KMS-11 (cell line): ENCODE data around the gene PSMD7.
A peak's percentile ranks its signal among the peaks of the same experiment; 100 is the strongest.

Source experiments
- H2AFZ ChIP-seq: fragments of 200-600 bp; sonication (generic); 2 replicates; pipeline ENCODE4 v1.6.1; 2016; ENCODE audit warnings: antibody characterized with exemption, mixed run types, low read depth
- H3K27ac ChIP-seq: fragments of 200-600 bp; sonication (generic); 2 replicates; pipeline ENCODE4 v1.6.1; 2016; ENCODE audit warnings: mild to moderate bottlenecking, mixed run types
- H3K27me3 ChIP-seq: fragments of 200-600 bp; sonication (generic); 2 replicates; pipeline ENCODE4 v1.6.1; 2017; ENCODE audit warnings: mild to moderate bottlenecking, low read depth, mixed run types, moderate library complexity; ENCODE audit not compliant: insufficient read depth
- H3K36me3 ChIP-seq: fragments of 200-600 bp; sonication (generic); 2 replicates; pipeline ENCODE4 v1.6.1; 2017; ENCODE audit warnings: mild to moderate bottlenecking, mixed run types; ENCODE audit not compliant: insufficient read depth
- H3K4me1 ChIP-seq: fragments of 200-600 bp; sonication (generic); 2 replicates; pipeline ENCODE4 v1.6.1; 2016; ENCODE audit warnings: mild to moderate bottlenecking, low read depth, mixed run types; ENCODE audit not compliant: poor library complexity, severe bottlenecking
- H3K4me2 ChIP-seq: fragments of 200-600 bp; sonication (generic); 2 replicates; pipeline ENCODE4 v1.7.0; 2016; ENCODE audit warnings: mild to moderate bottlenecking, mixed run types
- H3K4me3 ChIP-seq: fragments of 200-600 bp; sonication (generic); IDR thresholded peaks from 2 replicates; pipeline ENCODE4 v1.6.1; 2017; ENCODE audit warnings: low read depth, low read length, mixed read lengths; ENCODE audit not compliant: insufficient read depth
- H3K79me2 ChIP-seq: fragments of 200-600 bp; sonication (generic); 2 replicates; pipeline ENCODE4 v1.6.1; 2016; ENCODE audit warnings: low read depth, mixed run types; ENCODE audit not compliant: insufficient read depth
- H3K9ac ChIP-seq: fragments of 200-600 bp; sonication (generic); 2 replicates; pipeline ENCODE4 v1.6.1; 2016; ENCODE audit warnings: mild to moderate bottlenecking, mixed run types
- H4K20me1 ChIP-seq: fragments of 200-600 bp; sonication (generic); 2 replicates; pipeline ENCODE4 v1.6.1; 2016; ENCODE audit warnings: mild to moderate bottlenecking, mixed run types; ENCODE audit not compliant: insufficient read depth
- TF ChIP-seq, protein P1 (sequence below): fragments of 200-600 bp; sonication (generic); conservative IDR thresholded peaks from 2 replicates; pipeline ENCODE4 v1.6.1; 2017; ENCODE audit warnings: low read depth, mild to moderate bottlenecking, antibody characterized with exemption, low read length, moderate library complexity, mixed read lengths

Gene PSMD7

DNA sequence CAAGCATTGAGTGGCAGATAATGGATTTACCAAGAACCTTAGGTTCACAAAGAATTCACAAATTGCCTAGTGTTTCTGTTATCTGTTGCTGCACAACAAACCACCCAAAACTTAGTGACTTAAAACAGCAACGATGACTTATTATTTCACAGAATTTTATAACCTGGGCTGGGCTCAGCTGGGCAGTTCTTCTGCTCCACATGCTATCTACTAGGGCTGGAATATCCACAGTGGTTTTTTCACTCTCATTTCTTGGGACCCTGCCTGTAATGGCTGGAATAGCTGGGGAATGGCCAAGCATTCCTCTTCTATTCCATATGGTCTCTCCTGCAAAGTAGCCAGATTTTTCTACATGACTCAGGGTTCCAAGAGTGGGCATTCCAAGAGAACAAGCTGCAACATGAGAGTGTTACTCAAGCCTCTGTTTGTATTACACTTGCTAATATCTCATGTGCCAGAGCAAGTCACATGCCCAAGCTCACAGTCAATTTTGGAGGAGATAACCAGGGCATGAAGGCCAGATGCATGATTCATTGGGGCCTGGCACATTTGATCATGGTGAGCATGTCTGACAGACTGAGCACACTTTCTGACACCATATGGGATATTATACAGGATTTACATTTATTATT lies 4.9 kb upstream of the PSMD7 start:
- H3K4me1 ChIP-seq, result peaks cover 7% of the 10 kb centered on the region
- H3K27ac ChIP-seq, result no peak overlapping the region
- H3K79me2 ChIP-seq, result peaks cover 4% of the 10 kb centered on the region; the same call in 1 of the 2 replicates
- no peaks in the 10 kb centered on the region for H3K36me3 ChIP-seq
- no peak overlapping the region for H3K4me3 ChIP-seq
- TF ChIP-seq, protein P1, sequence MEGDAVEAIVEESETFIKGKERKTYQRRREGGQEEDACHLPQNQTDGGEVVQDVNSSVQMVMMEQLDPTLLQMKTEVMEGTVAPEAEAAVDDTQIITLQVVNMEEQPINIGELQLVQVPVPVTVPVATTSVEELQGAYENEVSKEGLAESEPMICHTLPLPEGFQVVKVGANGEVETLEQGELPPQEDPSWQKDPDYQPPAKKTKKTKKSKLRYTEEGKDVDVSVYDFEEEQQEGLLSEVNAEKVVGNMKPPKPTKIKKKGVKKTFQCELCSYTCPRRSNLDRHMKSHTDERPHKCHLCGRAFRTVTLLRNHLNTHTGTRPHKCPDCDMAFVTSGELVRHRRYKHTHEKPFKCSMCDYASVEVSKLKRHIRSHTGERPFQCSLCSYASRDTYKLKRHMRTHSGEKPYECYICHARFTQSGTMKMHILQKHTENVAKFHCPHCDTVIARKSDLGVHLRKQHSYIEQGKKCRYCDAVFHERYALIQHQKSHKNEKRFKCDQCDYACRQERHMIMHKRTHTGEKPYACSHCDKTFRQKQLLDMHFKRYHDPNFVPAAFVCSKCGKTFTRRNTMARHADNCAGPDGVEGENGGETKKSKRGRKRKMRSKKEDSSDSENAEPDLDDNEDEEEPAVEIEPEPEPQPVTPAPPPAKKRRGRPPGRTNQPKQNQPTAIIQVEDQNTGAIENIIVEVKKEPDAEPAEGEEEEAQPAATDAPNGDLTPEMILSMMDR, result no peak
- no peak overlapping the region for H3K4me2 ChIP-seq
- H4K20me1 ChIP-seq, result no peaks in the 10 kb centered on the region
- H3K27me3 ChIP-seq, result no peaks in the 10 kb centered on the region
- H2AFZ ChIP-seq, result no peak overlapping the region
- H3K9ac ChIP-seq, result no peak overlapping the region

DNA sequence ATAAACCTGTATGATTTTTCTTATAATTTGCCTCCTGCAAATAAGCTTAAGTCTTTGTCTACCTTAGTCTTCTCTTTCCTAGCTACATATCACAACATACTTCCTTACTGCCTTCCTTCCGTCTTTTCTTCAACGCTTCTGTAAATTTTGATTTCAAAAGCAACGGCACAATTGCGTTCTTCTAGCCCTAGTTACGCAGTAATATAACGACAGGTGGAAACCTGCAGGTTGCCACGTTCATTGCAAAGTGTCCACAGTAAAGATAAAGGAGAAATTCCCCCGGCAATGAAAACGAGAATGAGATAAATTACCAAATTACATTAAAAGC lies 546 bp upstream of the PSMD7 start:
- H3K79me2 ChIP-seq, result peaks cover 46% of the 10 kb centered on the region
- no peaks in the 10 kb centered on the region for H4K20me1 ChIP-seq
- peak overlapping the region; percentile 84 for H3K27ac ChIP-seq
- peak overlapping the region; percentile 85 for H2AFZ ChIP-seq
- H3K27me3 ChIP-seq, result no peaks in the 10 kb centered on the region
- TF ChIP-seq, protein P1, result no peak
- H3K36me3 ChIP-seq, result peaks cover 12% of the 10 kb centered on the region; the same call in 1 of the 2 replicates
- H3K4me1 ChIP-seq, result peaks cover 34% of the 10 kb centered on the region
- peak overlapping the region; percentile 57 for H3K4me2 ChIP-seq
- peak overlapping the region; percentile 99 for H3K9ac ChIP-seq
- H3K4me3 ChIP-seq, result no peak overlapping the region

DNA sequence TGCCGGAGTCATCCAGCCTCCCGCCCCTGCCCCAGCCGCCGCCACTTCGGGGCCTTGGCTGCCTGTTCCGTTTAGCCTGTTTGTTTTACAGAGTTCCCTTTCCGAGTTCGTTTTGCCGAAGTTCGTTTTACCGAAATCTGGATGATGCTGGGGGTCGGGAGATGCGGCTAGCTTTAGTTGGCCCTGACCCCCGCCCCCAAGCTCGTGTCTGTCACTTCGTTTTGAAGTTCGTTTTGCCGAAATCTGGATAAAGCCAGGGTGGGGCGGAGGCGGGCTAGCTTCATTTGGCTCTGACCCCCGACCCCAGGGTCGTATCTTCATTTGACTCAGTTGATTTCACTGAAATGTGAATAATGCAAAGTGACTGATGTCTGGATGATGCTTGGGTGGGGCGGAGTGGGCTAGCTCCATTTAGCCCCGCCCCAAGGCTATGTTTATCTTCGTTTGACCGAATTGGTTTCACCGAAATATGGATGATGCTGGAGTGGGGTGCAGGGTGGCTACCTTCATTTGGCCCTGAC lies 591 bp downstream of the PSMD7 start:
- Histone ChIP-seq H3K4me1 (peaks cover 34% of the 10 kb centered on the region), H3K79me2 (peaks cover 58% of the 10 kb centered on the region), H3K4me2 (peak overlapping the region; percentile 57), H3K9ac (peak overlapping the region; percentile 99), H2AFZ (peak overlapping the region; percentile 85; the same call in 1 of the 2 replicates), H4K20me1 (no peaks in the 10 kb centered on the region), H3K27me3 (no peaks in the 10 kb centered on the region), H3K36me3 (peaks cover 18% of the 10 kb centered on the region; the same call in 1 of the 2 replicates), H3K4me3 (no peak overlapping the region), H3K27ac (peak overlapping the region; percentile 84)
- TF ChIP-seq, protein P1, result no peak

DNA sequence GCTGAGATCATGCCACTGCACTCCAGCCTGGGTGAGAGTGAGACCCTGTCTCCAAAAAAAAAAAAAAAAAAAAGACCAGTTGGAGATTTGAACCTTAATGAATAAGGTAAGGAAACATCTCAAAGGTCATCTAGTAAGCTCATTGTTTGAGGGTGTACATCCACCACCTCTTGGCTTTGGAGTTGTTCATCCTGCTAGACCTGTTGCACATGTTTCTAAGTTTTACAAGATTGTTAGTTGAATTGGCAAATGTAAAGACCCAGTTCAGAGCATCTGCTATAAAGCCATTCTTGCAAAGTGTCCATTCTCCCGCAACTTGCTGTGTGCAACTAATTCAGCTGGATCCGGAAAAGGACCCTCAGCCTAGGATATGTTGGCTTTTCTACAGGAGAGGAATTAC lies 1.5 kb downstream of the PSMD7 start:
- TF ChIP-seq, protein P1, result no peak
- H3K79me2 ChIP-seq, result peaks cover 60% of the 10 kb centered on the region
- peaks cover 34% of the 10 kb centered on the region for H3K4me1 ChIP-seq
- peak overlapping the region; percentile 99; the same call in 1 of the 2 replicates for H3K9ac ChIP-seq
- no peak overlapping the region for H2AFZ ChIP-seq
- peak overlapping the region; percentile 57 for H3K4me2 ChIP-seq
- no peak overlapping the region for H3K4me3 ChIP-seq
- H3K36me3 ChIP-seq, result peaks cover 21% of the 10 kb centered on the region; the same call in 1 of the 2 replicates
- peak overlapping the region; percentile 84; the same call in 1 of the 2 replicates for H3K27ac ChIP-seq
- no peaks in the 10 kb centered on the region for H4K20me1 ChIP-seq
- no peaks in the 10 kb centered on the region for H3K27me3 ChIP-seq
